A549 (cell line): ENCODE measurements around the gene DUS4L. TPM values are rescaled to one million over a fixed set of nuclear protein-coding genes. Genes with fewer than 3 reads are reported as not detected.

ENCODE experiments used
- ATAC-seq, 2 experiments: fragments of 200-7000 bp in 1 of 2; fragments of >200 bp in 1 of 2; cut with Nextera tagmentation in 1 of 2; cut with Tn5 transposase in 1 of 2; 3 replicates each; pipeline versions ENCODE4 v1.8.0 to v1.9.1; 2018 to 2020; ENCODE audit warnings: mild to moderate bottlenecking in 1 of 2, moderate library complexity in 1 of 2
- CTCF ChIA-PET: fragments of 300-600 bp; sonication (Branson Sonifier 250); formaldehyde crosslinking; extraction: SDS; loops from one replicate; lab custom pipeline; 2021; ENCODE audit warnings: antibody characterized with exemption, inconsistent platforms; lab: Yijun Ruan, JAX
- POLR2A ChIA-PET: fragments of 350-600 bp; formaldehyde crosslinking; extraction: SDS; loops from one replicate; lab custom pipeline; 2021; ENCODE audit warnings: antibody characterized with exemption, inconsistent platforms; lab: Yijun Ruan, JAX
- DNase-seq, 2 experiments: peaks; one replicate each; pipeline versions ENCODE4 v3.0.0 to v3.0.0-alpha.2; 2011 to 2016; ENCODE audit warnings: low read depth in 1 of 2, low spot score in 1 of 2
- FAIRE-seq: peaks from 2 replicates; lab custom pipeline; 2011; peaks lifted over from hg19 to GRCh38; lab: Jason Lieb, UNC
- H3K27ac ChIP-seq, 2 experiments: fragments of >200 bp; sonication (Bioruptor Twin); formaldehyde crosslinking; 3 replicates each; pipeline ENCODE4 v1.5.1; 2016 to 2017
- H3K4me1 ChIP-seq: fragments of >200 bp; sonication (Bioruptor Twin); formaldehyde crosslinking; 3 replicates; pipeline ENCODE4 v1.6.1; 2016
- H3K4me2 ChIP-seq: fragments of >200 bp; sonication (Bioruptor Twin); formaldehyde crosslinking; 3 replicates; pipeline ENCODE4 v1.6.1; 2016
- H3K4me3 ChIP-seq: fragments of >200 bp; sonication (Bioruptor Twin); formaldehyde crosslinking; 3 replicates; pipeline ENCODE4 v1.5.1; 2016
- H3K9me3 ChIP-seq: fragments of >200 bp; sonication (Bioruptor Twin); formaldehyde crosslinking; 3 replicates; pipeline ENCODE4 v1.6.1; 2016
- BHLHE40 ChIP-seq: IDR thresholded peaks from 2 replicates; pipeline ENCODE4 v1.6.1; 2012; ENCODE audit warnings: low read depth, low read length, inconsistent platforms
- CBX8 ChIP-seq: fragments of 200-600 bp; sonication (generic); IDR thresholded peaks from 2 replicates; pipeline ENCODE4 v1.6.1; 2016
- EHF ChIP-seq: fragments of 250-450 bp; sonication (Bioruptor Pico); IDR thresholded peaks from 2 replicates; pipeline ENCODE4 v1.5.0; 2020; ENCODE audit warnings: mild to moderate bottlenecking
- EP300 ChIP-seq, 2 experiments: fragments of >200 bp; sonication (Bioruptor Twin); formaldehyde crosslinking; IDR thresholded peaks; 2 replicates in 1 of 2; 3 replicates in 1 of 2; pipeline ENCODE4 v1.6.1; 2016 to 2017
- GATA3 ChIP-seq: IDR thresholded peaks from 2 replicates; pipeline ENCODE4 v1.6.1; 2012; ENCODE audit warnings: borderline replicate concordance
- HDAC2 ChIP-seq: fragments of 200-600 bp; sonication (generic); IDR thresholded peaks from 2 replicates; pipeline ENCODE4 v1.6.1; 2016
- HES2 ChIP-seq: fragments of >200 bp; sonication (Bioruptor Twin); formaldehyde crosslinking; IDR thresholded peaks from 2 replicates; pipeline ENCODE4 v1.6.1; 2016
- HEYL ChIP-seq: fragments of 250-450 bp; sonication (Bioruptor Pico); IDR thresholded peaks from 2 replicates; pipeline ENCODE4 v1.8.0; 2021; ENCODE audit warnings: mild to moderate bottlenecking, moderate library complexity
- HOXB5 ChIP-seq: fragments of 250-450 bp; sonication (Bioruptor Pico); IDR thresholded peaks from 2 replicates; pipeline ENCODE4 v1.5.0; 2020; ENCODE audit warnings: mild to moderate bottlenecking, moderate library complexity
- KDM1A ChIP-seq: fragments of 200-600 bp; sonication (generic); IDR thresholded peaks from 2 replicates; pipeline ENCODE4 v1.6.1; 2016; ENCODE audit warnings: low read depth, mild to moderate bottlenecking
- MAFK ChIP-seq: fragments of 450-650 bp; IDR thresholded peaks from 2 replicates; pipeline ENCODE4 v1.6.1; 2014; ENCODE audit not compliant: partially characterized antibody
- NPAS2 ChIP-seq: fragments of 250-450 bp; sonication (Bioruptor Pico); IDR thresholded peaks from 2 replicates; pipeline ENCODE4 v1.8.0; 2022; ENCODE audit warnings: mild to moderate bottlenecking, moderate library complexity, borderline replicate concordance
- PBX3 ChIP-seq: IDR thresholded peaks from 2 replicates; pipeline ENCODE4 v1.6.1; 2012
- POLR2A ChIP-seq: IDR thresholded peaks from 2 replicates; pipeline ENCODE4 v1.6.1; 2012; ENCODE audit warnings: mild to moderate bottlenecking, low read length
- RARB ChIP-seq: fragments of 250-450 bp; sonication (Bioruptor Pico); IDR thresholded peaks from 2 replicates; pipeline ENCODE4 v1.8.0; 2021; ENCODE audit warnings: mild to moderate bottlenecking, moderate library complexity
- RCOR1 ChIP-seq: fragments of 150-350 bp; IDR thresholded peaks from 2 replicates; pipeline ENCODE4 v1.6.1; 2014; ENCODE audit warnings: antibody characterized with exemption, low read length, low read depth
- RFX5 ChIP-seq: fragments of 450-650 bp; IDR thresholded peaks from 2 replicates; pipeline ENCODE4 v1.7.1; 2014; ENCODE audit warnings: antibody characterized with exemption, mild to moderate bottlenecking, moderate library complexity
- TFCP2L1 ChIP-seq: fragments of 250-450 bp; sonication (Bioruptor Pico); IDR thresholded peaks from 2 replicates; pipeline ENCODE4 v1.5.0; 2021; ENCODE audit warnings: mild to moderate bottlenecking
- ZC3H11A ChIP-seq: fragments of 450-650 bp; IDR thresholded peaks from 2 replicates; pipeline ENCODE4 v1.6.1; 2014; ENCODE audit warnings: antibody characterized with exemption, mild to moderate bottlenecking
- ZFP36 ChIP-seq: fragments of 450-650 bp; IDR thresholded peaks from 2 replicates; pipeline ENCODE4 v1.6.1; 2014; ENCODE audit warnings: borderline replicate concordance; ENCODE audit not compliant: partially characterized antibody
- WGBS: methylation state at CpG from one replicate; pipeline ENCODE4 v1.1.6; 2017; ENCODE audit errors: missing lambda C conversion rate; 5-methylcytosine and 5-hydroxymethylcytosine counted together
- polyA plus RNA-seq, 4 experiments: library from polyadenylated mRNA; depleted of rRNA in 3 of 4; stranded (reverse); fragments of >200 nt; fragmentation: RNase III in 1 of 4; extraction: RNeasy Plus Mini Kit Qiagen cat#74134 plus additional on column Dnase treatment in 1 of 4; gene quantifications; 2 replicates in 3 of 4; 3 replicates in 1 of 4; pipeline ENCODE4 v1.2.3, GENCODE V29; 2011 to 2017
- TF ChIP-seq, protein P1 (sequence below): fragments of >200 bp; sonication (Bioruptor Twin); formaldehyde crosslinking; IDR thresholded peaks from 3 replicates; pipeline ENCODE4 v1.6.1; 2016
- TF ChIP-seq, protein P2 (sequence below): fragments of 150-350 bp; IDR thresholded peaks from 2 replicates; pipeline ENCODE4 v1.6.1; 2014; ENCODE audit warnings: low read depth, mild to moderate bottlenecking, low read length
- TF ChIP-seq, protein P3 (sequence below): fragments of 450-650 bp; IDR thresholded peaks from 2 replicates; pipeline ENCODE4 v1.6.1; 2014; ENCODE audit warnings: antibody characterized with exemption
- TF ChIP-seq, protein P4 (sequence below): IDR thresholded peaks from 2 replicates; pipeline ENCODE4 v1.6.1; 2012

DUS4L gene
- polyA plus RNA-seq, 2 of the 4 experiments (the other 2 are of a cell fraction): 10.1 to 17.4 TPM

GRCh38 chr7:107526672-107527071 lies 37.1 kb upstream of the DUS4L start (continued):
- TF ChIP-seq POLR2A: no peak

- ChIA-PET POLR2A (no interaction called here), CTCF (interaction anchor here (0.6 kb wide), 1 partner anchor 289 kb away, joined by 4 read pairs; no protein-coding TSS in a partner anchor)
- Histone ChIP-seq H3K4me3 (no peak overlapping the region), H3K4me2 (no peak overlapping the region), H3K9me3 (no peaks in the 10 kb centered on the region), H3K4me1 (0 out of 3 replicates have a peak, but pooled peaks cover 5% of the 10 kb centered on the region)
- WGBS: 91% methylated on average over 3 of the region's 3 CpGs
- FAIRE-seq (no peak), ATAC-seq (no peak)
- TF ChIP-seq MAFK (no peak), HOXB5 (no peak), HES2 (no peak), EP300 (IDR thresholded peaks at IDR 0.05) (no peak), BHLHE40 (no peak), ZC3H11A (no peak), ZFP36 (no peak)
- TF ChIP-seq, protein P1, sequence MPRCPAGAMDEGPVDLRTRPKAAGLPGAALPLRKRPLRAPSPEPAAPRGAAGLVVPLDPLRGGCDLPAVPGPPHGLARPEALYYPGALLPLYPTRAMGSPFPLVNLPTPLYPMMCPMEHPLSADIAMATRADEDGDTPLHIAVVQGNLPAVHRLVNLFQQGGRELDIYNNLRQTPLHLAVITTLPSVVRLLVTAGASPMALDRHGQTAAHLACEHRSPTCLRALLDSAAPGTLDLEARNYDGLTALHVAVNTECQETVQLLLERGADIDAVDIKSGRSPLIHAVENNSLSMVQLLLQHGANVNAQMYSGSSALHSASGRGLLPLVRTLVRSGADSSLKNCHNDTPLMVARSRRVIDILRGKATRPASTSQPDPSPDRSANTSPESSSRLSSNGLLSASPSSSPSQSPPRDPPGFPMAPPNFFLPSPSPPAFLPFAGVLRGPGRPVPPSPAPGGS: no peak
- TF ChIP-seq, all 56 proteins: peak for 0
- DNase-seq: no peak
- H3K27ac ChIP-seq: no peak overlapping the region
Observed at GRCh38 chr7:107527196-107527595, 36.6 kb upstream of the DUS4L start.

DNA sequence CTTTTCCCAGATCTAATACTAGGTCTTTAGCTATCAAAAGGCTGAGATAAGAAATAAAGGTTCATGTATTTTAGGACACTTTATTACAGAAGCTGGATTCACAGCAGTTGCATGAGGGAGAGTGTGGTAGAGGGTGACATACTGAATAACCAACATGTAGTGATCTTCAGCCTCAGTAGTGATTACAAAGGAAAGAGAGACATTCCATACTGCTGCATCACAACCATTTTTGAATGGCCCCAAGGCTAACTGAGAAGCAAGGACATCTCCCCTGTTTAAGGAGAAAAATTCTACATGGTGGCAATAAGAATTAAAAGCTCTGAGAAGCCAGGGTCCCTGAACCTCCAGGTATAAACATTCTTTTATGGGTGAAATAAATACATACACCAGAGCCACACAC lies 35.3 kb upstream of the DUS4L start:
- ATAC-seq (no peak), FAIRE-seq (no peak), DNase-seq (no peak)
- H3K4me2 ChIP-seq: no peak overlapping the region
- 0 out of 3 replicates have a peak, but pooled peaks cover 5% of the 10 kb centered on the region for H3K4me1 ChIP-seq
- no peaks in the 10 kb centered on the region for H3K9me3 ChIP-seq
- ChIA-PET CTCF (no interaction called here), POLR2A (no interaction called here)
- H3K4me3 ChIP-seq: no peak overlapping the region
- H3K27ac ChIP-seq: no peak overlapping the region
- TF ChIP-seq, protein P2, sequence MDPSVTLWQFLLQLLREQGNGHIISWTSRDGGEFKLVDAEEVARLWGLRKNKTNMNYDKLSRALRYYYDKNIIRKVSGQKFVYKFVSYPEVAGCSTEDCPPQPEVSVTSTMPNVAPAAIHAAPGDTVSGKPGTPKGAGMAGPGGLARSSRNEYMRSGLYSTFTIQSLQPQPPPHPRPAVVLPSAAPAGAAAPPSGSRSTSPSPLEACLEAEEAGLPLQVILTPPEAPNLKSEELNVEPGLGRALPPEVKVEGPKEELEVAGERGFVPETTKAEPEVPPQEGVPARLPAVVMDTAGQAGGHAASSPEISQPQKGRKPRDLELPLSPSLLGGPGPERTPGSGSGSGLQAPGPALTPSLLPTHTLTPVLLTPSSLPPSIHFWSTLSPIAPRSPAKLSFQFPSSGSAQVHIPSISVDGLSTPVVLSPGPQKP: no peak
- TF ChIP-seq TFCP2L1 (CRISPR knock-in tag) (no peak), HDAC2 (no peak), RARB (CRISPR knock-in tag) (no peak), PBX3 (no peak), ZC3H11A (no peak), RCOR1 (no peak), POLR2A (no peak), RFX5 (no peak), HEYL (CRISPR knock-in tag) (no peak)
- TF ChIP-seq, protein P3, sequence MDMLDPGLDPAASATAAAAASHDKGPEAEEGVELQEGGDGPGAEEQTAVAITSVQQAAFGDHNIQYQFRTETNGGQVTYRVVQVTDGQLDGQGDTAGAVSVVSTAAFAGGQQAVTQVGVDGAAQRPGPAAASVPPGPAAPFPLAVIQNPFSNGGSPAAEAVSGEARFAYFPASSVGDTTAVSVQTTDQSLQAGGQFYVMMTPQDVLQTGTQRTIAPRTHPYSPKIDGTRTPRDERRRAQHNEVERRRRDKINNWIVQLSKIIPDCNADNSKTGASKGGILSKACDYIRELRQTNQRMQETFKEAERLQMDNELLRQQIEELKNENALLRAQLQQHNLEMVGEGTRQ: no peak

- ChIA-PET CTCF (interaction anchor here (1.4 kb wide), 1 partner anchor 68 kb away, joined by 3 read pairs; no protein-coding TSS in a partner anchor), POLR2A (interaction anchor here (0.7 kb wide), 1 partner anchor 214 kb away, joined by 4 read pairs; no protein-coding TSS in a partner anchor)
- H3K4me2 ChIP-seq: no peak overlapping the region
- ATAC-seq (no peak), FAIRE-seq (no peak)
- 0 out of 3 replicates have a peak, but pooled peaks cover 5% of the 10 kb centered on the region for H3K4me1 ChIP-seq
- TF ChIP-seq CBX8 (no peak), POLR2A (no peak), EP300 (IDR thresholded peaks at IDR 0.05) (no peak), EHF (CRISPR knock-in tag) (no peak), NPAS2 (no peak), KDM1A (no peak), GATA3 (no peak)
- TF ChIP-seq, protein P4, sequence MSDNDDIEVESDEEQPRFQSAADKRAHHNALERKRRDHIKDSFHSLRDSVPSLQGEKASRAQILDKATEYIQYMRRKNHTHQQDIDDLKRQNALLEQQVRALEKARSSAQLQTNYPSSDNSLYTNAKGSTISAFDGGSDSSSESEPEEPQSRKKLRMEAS: no peak
- TF ChIP-seq, protein P3: no peak
- TF ChIP-seq, all 56 proteins: peak for 0
- no peak overlapping the region for H3K27ac ChIP-seq
- no peaks in the 10 kb centered on the region for H3K9me3 ChIP-seq
- no peak for DNase-seq
- no peak overlapping the region for H3K4me3 ChIP-seq
Observed at GRCh38 chr7:107530751-107531150, 33.0 kb upstream of the DUS4L start.
